ENCODE data around the gene ITGA1. TPM values are rescaled to one million over a fixed set of nuclear protein-coding genes. Genes with fewer than 3 reads are reported as not detected.

ITGA1 gene
- total and polyA plus RNA-seq, 2 of the 13 experiments (the other 11 are each of a cell fraction or from before 2014, with no cell fraction given): 23.1 to 28.6 TPM

- TF ChIP-seq JARID2 (CRISPR knock-in tag; IDR thresholded peaks at IDR 0.05; ENCODE audit: insufficient replicate concordance): no peak
- TF ChIP-seq ZBTB4 (CRISPR knock-in tag; IDR thresholded peaks at IDR 0.05; ENCODE audit: borderline replicate concordance): no peak
- no peak for TF ChIP-seq ZSCAN29 (CRISPR knock-in tag; conservative IDR thresholded peaks at IDR 0.05)
- TF ChIP-seq CHD2 (IDR thresholded peaks at IDR 0.05; ENCODE audit: low read depth, low read length): no peak
- no peak for TF ChIP-seq ZNF414 (CRISPR knock-in tag; IDR thresholded peaks at IDR 0.05)
- TF ChIP-seq ZNF326 (CRISPR knock-in tag; IDR thresholded peaks at IDR 0.05; ENCODE audit: borderline replicate concordance): no peak
- no peak for TF ChIP-seq ZKSCAN5 (CRISPR knock-in tag; IDR thresholded peaks at IDR 0.05)
- TF ChIP-seq ZHX1 (CRISPR knock-in tag; IDR thresholded peaks at IDR 0.05; ENCODE audit: low read depth): no peak
- no peak for TF ChIP-seq PLRG1 (conservative IDR thresholded peaks at IDR 0.05)
- TF ChIP-seq ZSCAN5A (CRISPR knock-in tag; IDR thresholded peaks at IDR 0.05; ENCODE audit: borderline replicate concordance): 0 out of 2 replicates have a peak, but pooled peaks have one; percentile 53
- TF ChIP-seq GTF2F1 (IDR thresholded peaks at IDR 0.05; ENCODE audit: low read length): no peak
- no peak for TF ChIP-seq ZNF207 (IDR thresholded peaks at IDR 0.05; ENCODE audit: borderline replicate concordance)
- TF ChIP-seq ZFYVE20 (CRISPR knock-in tag; IDR thresholded peaks at IDR 0.05; ENCODE audit: borderline replicate concordance, low read depth): no peak
- no peak for TF ChIP-seq DMTF1 (CRISPR knock-in tag; IDR thresholded peaks at IDR 0.05)
- no peak for TF ChIP-seq NONO (IDR thresholded peaks at IDR 0.05)
- no peak; the same call in 1 of the 2 replicates for TF ChIP-seq NONO (CRISPR knock-in tag; conservative IDR thresholded peaks at IDR 0.05)
- 0 out of 2 replicates have a peak, but pooled peaks have one; percentile 21 for TF ChIP-seq HDAC2 (CRISPR knock-in tag; IDR thresholded peaks at IDR 0.05)
- TF ChIP-seq ZNF644 (CRISPR knock-in tag; IDR thresholded peaks at IDR 0.05; ENCODE audit: low read depth): no peak
- 0 out of 2 replicates have a peak, but pooled peaks have one; percentile 21 for TF ChIP-seq KLF11 (CRISPR knock-in tag; IDR thresholded peaks at IDR 0.05)
Observed at GRCh38 chr5:52989025-52989780, 201.5 kb downstream of the ITGA1 start, which contains the start of gene ITGA2 (continued).

All from HepG2 (cell line).